ENCODE measurements around the gene PARD3B. TPM values are rescaled to one million over a fixed set of nuclear protein-coding genes. Genes with fewer than 3 reads are reported as not detected.

The PARD3B gene
- total RNA-seq, 1 donor from 2014 or later = 1.6 TPM

DNA sequence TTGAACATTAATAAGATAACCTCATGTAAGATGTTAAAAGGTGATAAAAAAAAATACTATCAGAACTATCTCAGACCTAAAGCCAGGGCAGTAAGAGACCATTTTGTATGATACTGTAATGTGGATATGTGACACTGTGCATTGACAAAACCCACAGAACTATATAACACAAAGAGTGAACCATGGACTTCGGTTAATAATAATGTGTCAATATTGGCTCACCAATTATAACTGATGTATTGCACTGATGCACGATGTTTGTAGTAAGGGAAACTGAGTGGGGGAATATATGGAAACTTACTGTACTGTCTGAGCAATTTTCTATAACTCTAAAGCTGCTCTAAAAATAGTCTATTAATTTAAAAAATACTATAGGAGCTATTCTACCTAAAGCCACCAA lies 40.7 kb upstream of the PARD3B start:
- DNase-seq (ENCODE audit: low read depth) (no peak), FAIRE-seq (no peak)
- Histone ChIP-seq H3K36me3 (ENCODE audit: control insufficient read depth, insufficient read depth, low read length) (no peaks in the 10 kb centered on the region), H3K4me3 (ENCODE audit: low read depth, low read length) (no peak overlapping the region), H3K27me3 (ENCODE audit: control insufficient read depth, insufficient read depth, low read length) (no peaks in the 10 kb centered on the region)
- TF ChIP-seq, protein P1, sequence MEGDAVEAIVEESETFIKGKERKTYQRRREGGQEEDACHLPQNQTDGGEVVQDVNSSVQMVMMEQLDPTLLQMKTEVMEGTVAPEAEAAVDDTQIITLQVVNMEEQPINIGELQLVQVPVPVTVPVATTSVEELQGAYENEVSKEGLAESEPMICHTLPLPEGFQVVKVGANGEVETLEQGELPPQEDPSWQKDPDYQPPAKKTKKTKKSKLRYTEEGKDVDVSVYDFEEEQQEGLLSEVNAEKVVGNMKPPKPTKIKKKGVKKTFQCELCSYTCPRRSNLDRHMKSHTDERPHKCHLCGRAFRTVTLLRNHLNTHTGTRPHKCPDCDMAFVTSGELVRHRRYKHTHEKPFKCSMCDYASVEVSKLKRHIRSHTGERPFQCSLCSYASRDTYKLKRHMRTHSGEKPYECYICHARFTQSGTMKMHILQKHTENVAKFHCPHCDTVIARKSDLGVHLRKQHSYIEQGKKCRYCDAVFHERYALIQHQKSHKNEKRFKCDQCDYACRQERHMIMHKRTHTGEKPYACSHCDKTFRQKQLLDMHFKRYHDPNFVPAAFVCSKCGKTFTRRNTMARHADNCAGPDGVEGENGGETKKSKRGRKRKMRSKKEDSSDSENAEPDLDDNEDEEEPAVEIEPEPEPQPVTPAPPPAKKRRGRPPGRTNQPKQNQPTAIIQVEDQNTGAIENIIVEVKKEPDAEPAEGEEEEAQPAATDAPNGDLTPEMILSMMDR (IDR thresholded peaks at IDR 0.05; ENCODE audit: insufficient read depth, low read length, severe bottlenecking) = no peak

DNA sequence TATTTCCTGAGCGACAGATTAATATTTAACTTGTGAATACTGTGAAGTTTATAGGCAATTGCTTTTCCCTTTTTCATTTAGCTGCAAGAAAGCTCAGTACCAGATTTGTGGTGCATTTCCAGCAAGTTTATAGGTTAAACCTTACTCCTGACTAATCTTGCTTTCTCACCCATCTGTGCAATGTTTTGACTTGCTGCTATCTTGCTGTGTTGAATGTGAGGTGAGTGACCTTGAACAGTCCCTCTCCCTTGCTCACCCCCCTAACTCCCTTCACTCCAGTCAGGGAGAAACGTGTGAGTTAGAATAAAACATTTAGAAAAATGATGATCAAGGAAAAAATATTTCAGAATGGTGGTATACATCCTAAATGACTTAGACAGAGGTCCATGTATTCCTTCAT lies 39.8 kb upstream of the PARD3B start:
- H3K27me3 ChIP-seq (ENCODE audit: control insufficient read depth, insufficient read depth, low read length) = no peaks in the 10 kb centered on the region
- TF ChIP-seq, protein P1 (IDR thresholded peaks at IDR 0.05; ENCODE audit: insufficient read depth, low read length, severe bottlenecking) = no peak
- no peaks in the 10 kb centered on the region for H3K36me3 ChIP-seq (ENCODE audit: control insufficient read depth, insufficient read depth, low read length)
- no peak overlapping the region for H3K4me3 ChIP-seq (ENCODE audit: low read depth, low read length)
- no peak for FAIRE-seq
- DNase-seq (ENCODE audit: low read depth) = no peak

DNA sequence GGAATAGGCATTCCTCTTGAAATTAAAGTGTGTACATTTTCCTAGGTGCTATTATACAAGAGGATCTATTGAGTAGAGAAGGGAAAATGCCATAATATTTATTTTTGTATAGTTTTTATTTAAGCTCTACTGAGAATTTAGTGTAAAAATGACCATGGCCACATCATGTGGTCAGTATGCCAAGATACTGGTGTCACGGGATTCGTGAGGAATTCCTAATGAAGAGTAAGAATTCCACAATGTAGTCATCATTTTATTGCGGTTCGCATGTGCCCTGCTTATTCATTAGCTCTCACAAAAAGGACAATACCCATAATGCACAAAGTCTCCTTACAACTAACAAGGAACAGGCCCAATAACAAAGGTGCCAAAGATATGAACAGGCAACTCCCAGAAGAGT lies 39.3 kb upstream of the PARD3B start:
- FAIRE-seq (no peak), DNase-seq (ENCODE audit: low read depth) (no peak)
- H3K4me3 ChIP-seq (ENCODE audit: low read depth, low read length) = no peak overlapping the region
- H3K27me3 ChIP-seq (ENCODE audit: control insufficient read depth, insufficient read depth, low read length) = no peaks in the 10 kb centered on the region
- no peaks in the 10 kb centered on the region for H3K36me3 ChIP-seq (ENCODE audit: control insufficient read depth, insufficient read depth, low read length)
- TF ChIP-seq, protein P1 (IDR thresholded peaks at IDR 0.05; ENCODE audit: insufficient read depth, low read length, severe bottlenecking) = no peak

DNA sequence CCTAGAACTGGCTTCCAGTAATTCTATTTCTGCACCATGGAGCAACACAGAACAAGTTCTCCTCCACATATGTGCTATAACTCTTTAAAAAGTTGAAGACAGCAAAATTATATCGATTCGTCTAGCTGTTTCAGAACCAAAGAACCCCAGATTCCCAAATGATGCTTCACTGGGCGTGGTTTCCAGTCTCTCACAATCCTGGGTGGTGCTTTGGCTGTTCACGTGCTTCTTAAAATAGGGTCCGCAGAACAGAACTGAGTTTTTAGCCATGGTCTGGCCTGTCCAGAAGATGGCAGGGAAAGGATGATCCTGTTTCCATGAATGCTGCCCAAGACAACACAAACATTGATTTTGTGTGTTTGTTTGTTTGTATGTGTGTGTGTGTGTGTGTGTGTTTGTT lies 37.6 kb upstream of the PARD3B start:
- Histone ChIP-seq H3K27me3 (ENCODE audit: control insufficient read depth, insufficient read depth, low read length) (no peaks in the 10 kb centered on the region), H3K4me3 (ENCODE audit: low read depth, low read length) (no peak overlapping the region), H3K36me3 (ENCODE audit: control insufficient read depth, insufficient read depth, low read length) (no peaks in the 10 kb centered on the region)
- TF ChIP-seq, protein P1 (IDR thresholded peaks at IDR 0.05; ENCODE audit: insufficient read depth, low read length, severe bottlenecking) = no peak
- DNase-seq (ENCODE audit: low read depth) = no peak
- no peak for FAIRE-seq

DNA sequence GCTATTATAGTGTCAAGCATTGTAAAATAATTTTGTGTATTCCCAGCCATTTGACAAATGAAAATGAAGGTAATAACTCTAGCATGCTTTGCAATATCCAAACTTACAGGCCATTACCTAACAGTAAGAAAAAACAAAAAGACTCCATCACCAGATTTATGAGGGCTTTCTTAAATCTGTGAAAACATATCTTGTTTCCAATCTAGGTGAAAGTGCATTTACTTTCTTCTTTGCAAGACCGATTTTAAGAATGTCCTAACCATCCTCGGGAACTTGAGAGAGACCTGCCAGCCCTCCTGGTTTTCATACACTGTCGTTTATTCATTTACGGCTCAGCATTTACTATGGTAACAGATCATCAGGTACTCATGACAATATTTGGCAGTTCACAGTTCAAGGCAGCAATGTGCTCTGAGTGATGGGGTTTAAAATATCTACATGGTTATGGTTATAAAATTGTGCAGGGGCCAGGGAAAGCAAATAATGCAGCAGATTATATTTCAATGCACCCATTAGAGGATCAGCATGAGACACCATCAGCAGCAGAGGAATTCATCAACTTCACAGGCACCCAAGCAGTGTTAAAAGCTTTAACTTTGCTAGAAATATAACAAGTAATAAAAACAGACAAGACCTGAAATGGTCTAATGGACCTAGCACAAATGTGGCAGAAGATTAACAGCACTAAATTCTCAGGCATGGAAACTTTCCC lies 34.4 kb upstream of the PARD3B start:
- DNase-seq (ENCODE audit: low read depth) (no peak), FAIRE-seq (no peak)
- TF ChIP-seq, protein P1 (IDR thresholded peaks at IDR 0.05; ENCODE audit: insufficient read depth, low read length, severe bottlenecking) = no peak
- H3K27me3 ChIP-seq (ENCODE audit: control insufficient read depth, insufficient read depth, low read length) = no peaks in the 10 kb centered on the region
- H3K36me3 ChIP-seq (ENCODE audit: control insufficient read depth, insufficient read depth, low read length) = no peaks in the 10 kb centered on the region
- no peak overlapping the region for H3K4me3 ChIP-seq (ENCODE audit: low read depth, low read length)

DNA sequence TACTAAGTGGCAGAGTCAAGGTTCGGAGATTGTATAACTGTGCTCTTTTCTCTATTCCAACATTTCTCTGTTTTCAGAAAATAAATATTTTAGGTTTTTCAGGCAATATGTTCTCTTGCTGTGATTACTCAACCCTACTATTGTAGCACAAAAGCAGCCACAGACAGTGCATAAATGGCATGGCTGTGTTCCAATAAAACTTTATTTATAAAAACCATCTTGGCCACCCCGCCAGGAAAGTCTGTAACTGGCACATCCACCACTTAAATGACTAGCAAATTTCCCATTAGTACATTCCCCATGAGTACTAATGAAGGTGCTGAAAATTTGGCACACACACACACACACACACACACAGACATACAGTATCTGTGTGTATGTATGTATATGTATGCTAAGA lies 30.8 kb upstream of the PARD3B start:
- no peak for FAIRE-seq
- TF ChIP-seq, protein P1 (IDR thresholded peaks at IDR 0.05; ENCODE audit: insufficient read depth, low read length, severe bottlenecking) = no peak
- no peaks in the 10 kb centered on the region for H3K36me3 ChIP-seq (ENCODE audit: control insufficient read depth, insufficient read depth, low read length)
- H3K4me3 ChIP-seq (ENCODE audit: low read depth, low read length) = no peak overlapping the region
- no peaks in the 10 kb centered on the region for H3K27me3 ChIP-seq (ENCODE audit: control insufficient read depth, insufficient read depth, low read length)
- DNase-seq (ENCODE audit: low read depth) = no peak

All from bronchial epithelial cell (primary cell).